HEK293 (cell line): ENCODE measurements around the gene ADAMTSL2.
A peak's percentile ranks its signal among the peaks of the same experiment; 100 is the strongest.

Source experiments
- CTCF ChIA-PET: fragments of 350-600 bp; formaldehyde crosslinking; extraction: SDS; loops from one replicate; lab custom pipeline; 2021; ENCODE audit warnings: antibody characterized with exemption; lab: Yijun Ruan, JAX
- POLR2A ChIA-PET: fragments of 300-600 bp; formaldehyde crosslinking; extraction: SDS; loops from one replicate; lab custom pipeline; 2020; ENCODE audit warnings: antibody characterized with exemption, inconsistent platforms; lab: Yijun Ruan, JAX
- H3K27ac ChIP-seq: fragments of 200-500 bp; sonication (Bioruptor generic); 2 replicates; pipeline ENCODE4 v1.5.1; 2014; ENCODE audit warnings: low read depth, low read length, control low read depth, inconsistent platforms; ENCODE audit errors: extremely low read depth
- H3K36me3 ChIP-seq, 2 experiments: fragments of 200-500 bp in 1 of 2; sonication (Bioruptor generic) in 1 of 2; 1 replicate in 1 of 2; 2 replicates in 1 of 2; pipeline ENCODE4 v1.5.1; 2014 to 2017; ENCODE audit warnings: inconsistent platforms in 2 of 2, low read length in 2 of 2; ENCODE audit not compliant: control insufficient read depth in 2 of 2, insufficient read depth in 1 of 2
- H3K4me1 ChIP-seq: fragments of 200-500 bp; sonication (Bioruptor generic); 2 replicates; pipeline ENCODE4 v1.5.1; 2014; ENCODE audit warnings: mild to moderate bottlenecking, low read length, inconsistent platforms; ENCODE audit not compliant: control insufficient read depth, insufficient read depth
- H3K4me3 ChIP-seq: 2 replicates; pipeline ENCODE4 v1.5.1; 2011; ENCODE audit warnings: low read depth, mild to moderate bottlenecking, control low read depth, low read length, moderate library complexity
- H3K9me3 ChIP-seq: fragments of 200-500 bp; sonication (Bioruptor generic); 2 replicates; pipeline ENCODE4 v1.5.1; 2014; ENCODE audit warnings: low read depth, low read length, inconsistent platforms; ENCODE audit not compliant: control insufficient read depth, insufficient read depth
- BCL11A ChIP-seq: fragments of 450-650 bp; formaldehyde crosslinking; IDR thresholded peaks from 2 replicates; pipeline ENCODE4 v1.5.1; 2016; ENCODE audit warnings: low read depth, missing biosample characterization, missing genetic modification characterization
- EGR2 ChIP-seq: fragments of 450-650 bp; formaldehyde crosslinking; IDR thresholded peaks from 2 replicates; pipeline ENCODE4 v1.5.1; 2016; ENCODE audit warnings: low read depth, missing biosample characterization, missing genetic modification characterization
- GLIS2 ChIP-seq: fragments of 450-650 bp; formaldehyde crosslinking; IDR thresholded peaks from 2 replicates; pipeline ENCODE4 v1.5.1; 2016; ENCODE audit warnings: missing biosample characterization, missing genetic modification characterization
- HOXA7 ChIP-seq: sonication (generic); formaldehyde crosslinking; IDR thresholded peaks from 2 replicates; pipeline ENCODE4 v1.8.1; 2022; ENCODE audit warnings: missing genetic modification reagents, borderline replicate concordance
- KLF10 ChIP-seq: fragments of 450-650 bp; IDR thresholded peaks from 2 replicates; pipeline ENCODE4 v1.5.1; 2018; ENCODE audit warnings: missing biosample characterization, mild to moderate bottlenecking, missing genetic modification characterization
- MYNN ChIP-seq: fragments of 450-650 bp; formaldehyde crosslinking; IDR thresholded peaks from 2 replicates; pipeline ENCODE4 v1.5.1; 2016; ENCODE audit warnings: missing biosample characterization, missing genetic modification characterization, borderline replicate concordance
- ZBTB17 ChIP-seq: fragments of 450-650 bp; formaldehyde crosslinking; IDR thresholded peaks from 2 replicates; pipeline ENCODE4 v1.5.1; 2016; ENCODE audit warnings: missing biosample characterization, missing genetic modification characterization
- ZFHX2 ChIP-seq: fragments of 450-650 bp; formaldehyde crosslinking; conservative IDR thresholded peaks from 2 replicates; pipeline ENCODE4 v1.5.1; 2016; ENCODE audit warnings: missing biosample characterization, missing genetic modification characterization
- ZFP3 ChIP-seq: fragments of 450-650 bp; formaldehyde crosslinking; IDR thresholded peaks from 2 replicates; pipeline ENCODE4 v1.5.1; 2016; ENCODE audit warnings: low read depth, missing biosample characterization, missing genetic modification characterization
- ZNF140 ChIP-seq: fragments of 450-650 bp; formaldehyde crosslinking; IDR thresholded peaks from 2 replicates; pipeline ENCODE4 v1.5.1; 2016; ENCODE audit warnings: missing biosample characterization, missing genetic modification characterization
- ZNF221 ChIP-seq: fragments of 450-650 bp; formaldehyde crosslinking; IDR thresholded peaks from 2 replicates; pipeline ENCODE4 v1.5.1; 2017; ENCODE audit warnings: missing biosample characterization, missing genetic modification characterization, borderline replicate concordance
- ZNF391 ChIP-seq: fragments of 450-650 bp; formaldehyde crosslinking; IDR thresholded peaks from 2 replicates; pipeline ENCODE4 v1.5.1; 2016; ENCODE audit warnings: low read depth, missing biosample characterization, missing genetic modification characterization, borderline replicate concordance
- ZNF514 ChIP-seq: fragments of 450-650 bp; formaldehyde crosslinking; IDR thresholded peaks from 2 replicates; pipeline ENCODE4 v1.5.1; 2016; ENCODE audit warnings: missing biosample characterization, missing genetic modification characterization
- ZNF596 ChIP-seq: fragments of 450-650 bp; IDR thresholded peaks from 2 replicates; pipeline ENCODE4 v1.5.0; 2018; ENCODE audit warnings: missing biosample characterization, mild to moderate bottlenecking, missing genetic modification characterization, moderate library complexity
- ZNF704 ChIP-seq: fragments of 450-650 bp; formaldehyde crosslinking; IDR thresholded peaks from 2 replicates; pipeline ENCODE4 v1.5.1; 2016; ENCODE audit warnings: missing biosample characterization, missing genetic modification characterization
- ZNF792 ChIP-seq: fragments of 450-650 bp; formaldehyde crosslinking; IDR thresholded peaks from 2 replicates; pipeline ENCODE4 v1.5.1; 2016; ENCODE audit warnings: missing biosample characterization, missing genetic modification characterization
- ZSCAN18 ChIP-seq: fragments of 450-650 bp; formaldehyde crosslinking; IDR thresholded peaks from 2 replicates; pipeline ENCODE4 v1.5.1; 2016; ENCODE audit warnings: missing biosample characterization, missing genetic modification characterization

ADAMTSL2 gene

DNA sequence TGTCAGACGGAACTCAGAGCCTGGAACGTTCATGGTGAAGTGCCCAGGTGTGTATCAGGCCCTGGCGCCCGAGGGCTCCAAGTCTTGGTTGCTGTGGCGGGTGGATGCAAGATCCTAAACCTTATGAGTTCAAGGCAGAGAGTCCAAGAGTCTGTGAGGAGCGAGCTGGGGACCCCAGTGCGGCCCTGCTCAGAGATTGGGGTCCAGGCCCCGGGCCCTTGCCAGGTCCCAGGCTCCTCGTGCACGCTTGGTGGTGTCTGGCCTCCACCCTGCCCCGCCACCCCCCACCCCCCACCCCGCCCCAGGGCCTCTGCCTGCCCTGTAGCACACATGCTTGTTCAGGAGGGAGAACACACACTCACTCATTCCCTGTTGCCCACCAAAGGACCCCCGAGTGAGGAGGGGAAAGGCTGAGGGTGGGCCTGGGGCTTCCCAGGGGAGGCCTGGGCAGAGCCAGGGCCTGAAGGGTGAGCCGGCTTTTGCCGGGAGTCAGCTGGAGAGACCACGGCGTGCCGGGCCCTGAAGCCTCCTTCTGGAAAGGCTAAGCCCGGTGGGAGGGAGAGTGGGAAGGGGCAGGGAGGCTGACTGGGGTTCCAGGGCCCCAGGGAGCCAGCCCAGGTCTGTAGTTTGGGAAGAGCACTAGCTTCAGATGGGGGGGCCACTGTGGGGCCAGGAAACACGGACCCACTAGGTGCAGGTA is 37.5 kb downstream of the ADAMTSL2 start:
- CTCF ChIA-PET = interaction anchor here (0.7 to 1.2 kb wide), 2 partner anchors 15 to 246 kb away, joined by 3 read pairs; no protein-coding TSS in a partner anchor
- H3K27ac ChIP-seq = no peak overlapping the region
- H3K9me3 ChIP-seq = no peaks in the 10 kb centered on the region
- TF ChIP-seq ZSCAN18 (tag by site-specific recombination) (no peak), ZNF792 (tag by site-specific recombination) (no peak), ZNF704 (tag by site-specific recombination) (no peak), ZFHX2 (tag by site-specific recombination) (no peak), ZNF596 (tag by site-specific recombination) (no peak), ZNF140 (tag by site-specific recombination) (no peak)
- POLR2A ChIA-PET = interaction anchor here (0.6 kb wide), 1 partner anchor 75 kb away, joined by 3 read pairs; no protein-coding TSS in a partner anchor
- no peaks in the 10 kb centered on the region for H3K36me3 ChIP-seq
- H3K4me1 ChIP-seq = no peaks in the 10 kb centered on the region
- no peak overlapping the region for H3K4me3 ChIP-seq

GRCh38 chr9:133572821-133573361 is 38.4 kb downstream of the ADAMTSL2 start:
- ChIA-PET CTCF (interaction anchor here (0.6 to 1.2 kb wide), 2 partner anchors 15 to 376 kb away, joined by 3 read pairs; no protein-coding TSS in a partner anchor), POLR2A (interaction anchor here (0.6 kb wide), 1 partner anchor 75 kb away, joined by 3 read pairs; no protein-coding TSS in a partner anchor)
- H3K4me1 ChIP-seq = no peaks in the 10 kb centered on the region
- no peak for TF ChIP-seq ZNF391 (tag by site-specific recombination)
- peak; percentile 10; the same call in 1 of the 2 replicates for TF ChIP-seq GLIS2 (tag by site-specific recombination)
- no peak overlapping the region for H3K27ac ChIP-seq
- no peaks in the 10 kb centered on the region for H3K9me3 ChIP-seq
- H3K36me3 ChIP-seq = no peaks in the 10 kb centered on the region
- H3K4me3 ChIP-seq = no peak overlapping the region

- CTCF ChIA-PET = interaction anchor here (0.6 kb wide), 2 partner anchors 377 to 1841 kb away, joined by 3 to 4 read pairs; no protein-coding TSS in a partner anchor
- Histone ChIP-seq H3K27ac (no peak overlapping the region), H3K36me3 (no peaks in the 10 kb centered on the region), H3K4me1 (no peaks in the 10 kb centered on the region), H3K9me3 (no peaks in the 10 kb centered on the region), H3K4me3 (no peak overlapping the region)
- TF ChIP-seq ZBTB17 (tag by site-specific recombination) = no peak
- TF ChIP-seq, all 188 proteins: peak for 0
- POLR2A ChIA-PET = no interaction called here
Observed at GRCh38 chr9:133573791-133574515, 39.4 kb downstream of the ADAMTSL2 start.

DNA sequence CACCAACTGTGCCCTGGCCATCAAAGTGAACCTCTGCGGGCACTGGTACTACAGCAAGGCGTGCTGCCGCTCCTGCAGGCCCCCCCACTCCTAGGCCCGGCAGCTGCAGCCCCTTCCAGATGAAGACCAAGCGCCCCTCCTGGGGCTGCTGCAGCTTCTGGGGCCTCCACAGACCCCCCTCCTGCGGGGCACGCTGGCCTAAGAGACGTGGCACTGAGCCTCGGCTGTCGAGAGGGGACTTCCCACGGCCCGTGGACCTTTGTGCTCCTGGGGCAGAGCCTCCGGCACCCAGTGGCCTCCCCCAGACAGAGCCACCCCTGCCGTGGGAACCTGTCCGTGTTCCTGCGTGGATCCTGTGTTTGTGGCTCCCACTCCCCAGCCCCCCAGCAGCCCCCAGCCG is 40.3 kb downstream of the ADAMTSL2 start:
- H3K27ac ChIP-seq = no peak overlapping the region
- TF ChIP-seq MYNN (no peak), EGR2 (tag by site-specific recombination) (0 out of 2 replicates have a peak, but pooled peaks have one; percentile 6), ZNF514 (tag by site-specific recombination) (no peak), BCL11A (no peak), ZFP3 (tag by site-specific recombination) (no peak), ZNF221 (no peak), KLF10 (tag by site-specific recombination) (no peak), HOXA7 (CRISPR knock-in tag) (no peak)
- H3K4me3 ChIP-seq = no peak overlapping the region
- no peaks in the 10 kb centered on the region for H3K4me1 ChIP-seq
- H3K36me3 ChIP-seq = no peaks in the 10 kb centered on the region
- H3K9me3 ChIP-seq = no peaks in the 10 kb centered on the region
- POLR2A ChIA-PET = no interaction called here
- CTCF ChIA-PET = interaction anchor here (0.6 kb wide), 1 partner anchor 44 kb away, joined by 3 read pairs; no protein-coding TSS in a partner anchor
